HL-60 (cell line): ENCODE measurements around the gene OXCT1.

Source experiments
- DNase-seq, 2 experiments: peaks; one replicate each; pipeline ENCODE4 v3.0.0-alpha.2; 2010 to 2020; ENCODE audit warnings: low read depth in 1 of 2, low spot score in 1 of 2
- H3K27ac ChIP-seq: fragments of 250-450 bp; sonication (Bioruptor Pico); replicated peaks from 2 replicates; pipeline ENCODE4 v1.5.1; 2020; ENCODE audit warnings: mild to moderate bottlenecking, moderate library complexity
- H3K27me3 ChIP-seq: fragments of 250-450 bp; sonication (Bioruptor Pico); 2 replicates; pipeline ENCODE4 v1.5.1; 2021; ENCODE audit warnings: mild to moderate bottlenecking, moderate library complexity; ENCODE audit not compliant: insufficient read depth, poor library complexity, severe bottlenecking
- H3K4me3 ChIP-seq: replicated peaks from 2 replicates; pipeline ENCODE4 v1.5.1; 2011; ENCODE audit warnings: mild to moderate bottlenecking, control low read depth, low read length; ENCODE audit not compliant: insufficient read depth
- GABPA ChIP-seq: IDR thresholded peaks from 2 replicates; pipeline ENCODE4 v1.6.1; 2012; ENCODE audit warnings: low read depth
- POLR2AphosphoS5 ChIP-seq: IDR thresholded peaks from 2 replicates; pipeline ENCODE4 v1.6.1; 2012; ENCODE audit warnings: low read depth
- SPI1 ChIP-seq: IDR thresholded peaks from 2 replicates; pipeline ENCODE4 v1.6.1; 2012; ENCODE audit warnings: low read depth, mild to moderate bottlenecking, borderline replicate concordance
- TF ChIP-seq, protein P1 (sequence below): IDR thresholded peaks from one replicate; pipeline ENCODE4 v1.5.1; 2011; ENCODE audit warnings: low read length, control low read depth, inconsistent platforms; ENCODE audit not compliant: insufficient read depth
- TF ChIP-seq, protein P2 (sequence below): IDR thresholded peaks from 2 replicates; pipeline ENCODE4 v1.6.1; 2012; ENCODE audit warnings: low read depth; ENCODE audit not compliant: insufficient replicate concordance

Gene OXCT1

DNA sequence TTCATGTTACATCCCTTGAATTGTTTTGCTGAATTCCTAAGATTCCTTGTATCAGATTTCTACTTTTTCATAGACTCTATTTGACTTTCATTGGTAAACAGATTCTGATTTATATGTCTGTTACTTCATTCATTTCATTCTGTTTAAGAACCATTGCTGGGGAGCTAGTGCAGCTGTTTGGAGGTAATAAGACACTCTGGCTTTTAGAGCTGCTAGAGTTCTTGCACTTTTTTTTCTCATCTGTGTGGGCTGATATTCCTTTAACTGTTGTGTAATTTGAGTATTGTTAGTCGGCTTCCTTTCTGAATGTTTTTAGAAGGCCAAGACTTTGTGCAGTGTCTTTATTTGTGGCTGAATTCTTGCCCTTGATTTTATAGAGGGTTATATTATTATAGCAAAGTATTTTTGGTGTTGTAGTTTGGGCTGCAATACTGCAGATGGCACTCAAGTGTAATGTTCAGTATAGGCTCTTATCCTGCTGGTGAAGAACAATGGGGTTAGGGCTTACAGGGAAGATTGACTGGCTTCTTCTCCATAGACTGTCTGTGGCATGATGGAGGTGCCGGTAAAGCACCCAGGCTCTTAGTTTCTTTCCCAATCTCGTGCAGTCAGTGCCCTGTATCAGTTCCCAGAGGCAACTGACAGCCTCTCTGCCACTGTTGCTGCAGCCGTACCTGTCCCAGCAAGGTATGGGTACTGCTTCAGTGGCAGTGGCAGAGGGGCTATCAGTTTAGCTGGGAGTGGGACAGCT, 162.2 kb downstream of the OXCT1 start:
- DNase-seq: peak in 1 of 2 experiments; percentile 12
- no peak for TF ChIP-seq POLR2AphosphoS5
- TF ChIP-seq GABPA: no peak
- TF ChIP-seq, protein P1, sequence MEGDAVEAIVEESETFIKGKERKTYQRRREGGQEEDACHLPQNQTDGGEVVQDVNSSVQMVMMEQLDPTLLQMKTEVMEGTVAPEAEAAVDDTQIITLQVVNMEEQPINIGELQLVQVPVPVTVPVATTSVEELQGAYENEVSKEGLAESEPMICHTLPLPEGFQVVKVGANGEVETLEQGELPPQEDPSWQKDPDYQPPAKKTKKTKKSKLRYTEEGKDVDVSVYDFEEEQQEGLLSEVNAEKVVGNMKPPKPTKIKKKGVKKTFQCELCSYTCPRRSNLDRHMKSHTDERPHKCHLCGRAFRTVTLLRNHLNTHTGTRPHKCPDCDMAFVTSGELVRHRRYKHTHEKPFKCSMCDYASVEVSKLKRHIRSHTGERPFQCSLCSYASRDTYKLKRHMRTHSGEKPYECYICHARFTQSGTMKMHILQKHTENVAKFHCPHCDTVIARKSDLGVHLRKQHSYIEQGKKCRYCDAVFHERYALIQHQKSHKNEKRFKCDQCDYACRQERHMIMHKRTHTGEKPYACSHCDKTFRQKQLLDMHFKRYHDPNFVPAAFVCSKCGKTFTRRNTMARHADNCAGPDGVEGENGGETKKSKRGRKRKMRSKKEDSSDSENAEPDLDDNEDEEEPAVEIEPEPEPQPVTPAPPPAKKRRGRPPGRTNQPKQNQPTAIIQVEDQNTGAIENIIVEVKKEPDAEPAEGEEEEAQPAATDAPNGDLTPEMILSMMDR: no peak
- TF ChIP-seq, protein P2, sequence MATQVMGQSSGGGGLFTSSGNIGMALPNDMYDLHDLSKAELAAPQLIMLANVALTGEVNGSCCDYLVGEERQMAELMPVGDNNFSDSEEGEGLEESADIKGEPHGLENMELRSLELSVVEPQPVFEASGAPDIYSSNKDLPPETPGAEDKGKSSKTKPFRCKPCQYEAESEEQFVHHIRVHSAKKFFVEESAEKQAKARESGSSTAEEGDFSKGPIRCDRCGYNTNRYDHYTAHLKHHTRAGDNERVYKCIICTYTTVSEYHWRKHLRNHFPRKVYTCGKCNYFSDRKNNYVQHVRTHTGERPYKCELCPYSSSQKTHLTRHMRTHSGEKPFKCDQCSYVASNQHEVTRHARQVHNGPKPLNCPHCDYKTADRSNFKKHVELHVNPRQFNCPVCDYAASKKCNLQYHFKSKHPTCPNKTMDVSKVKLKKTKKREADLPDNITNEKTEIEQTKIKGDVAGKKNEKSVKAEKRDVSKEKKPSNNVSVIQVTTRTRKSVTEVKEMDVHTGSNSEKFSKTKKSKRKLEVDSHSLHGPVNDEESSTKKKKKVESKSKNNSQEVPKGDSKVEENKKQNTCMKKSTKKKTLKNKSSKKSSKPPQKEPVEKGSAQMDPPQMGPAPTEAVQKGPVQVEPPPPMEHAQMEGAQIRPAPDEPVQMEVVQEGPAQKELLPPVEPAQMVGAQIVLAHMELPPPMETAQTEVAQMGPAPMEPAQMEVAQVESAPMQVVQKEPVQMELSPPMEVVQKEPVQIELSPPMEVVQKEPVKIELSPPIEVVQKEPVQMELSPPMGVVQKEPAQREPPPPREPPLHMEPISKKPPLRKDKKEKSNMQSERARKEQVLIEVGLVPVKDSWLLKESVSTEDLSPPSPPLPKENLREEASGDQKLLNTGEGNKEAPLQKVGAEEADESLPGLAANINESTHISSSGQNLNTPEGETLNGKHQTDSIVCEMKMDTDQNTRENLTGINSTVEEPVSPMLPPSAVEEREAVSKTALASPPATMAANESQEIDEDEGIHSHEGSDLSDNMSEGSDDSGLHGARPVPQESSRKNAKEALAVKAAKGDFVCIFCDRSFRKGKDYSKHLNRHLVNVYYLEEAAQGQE: no peak
- TF ChIP-seq SPI1: no peak
- Histone ChIP-seq H3K27ac (no peak overlapping the region), H3K27me3 (no peaks in the 10 kb centered on the region), H3K4me3 (no peak overlapping the region)

DNA sequence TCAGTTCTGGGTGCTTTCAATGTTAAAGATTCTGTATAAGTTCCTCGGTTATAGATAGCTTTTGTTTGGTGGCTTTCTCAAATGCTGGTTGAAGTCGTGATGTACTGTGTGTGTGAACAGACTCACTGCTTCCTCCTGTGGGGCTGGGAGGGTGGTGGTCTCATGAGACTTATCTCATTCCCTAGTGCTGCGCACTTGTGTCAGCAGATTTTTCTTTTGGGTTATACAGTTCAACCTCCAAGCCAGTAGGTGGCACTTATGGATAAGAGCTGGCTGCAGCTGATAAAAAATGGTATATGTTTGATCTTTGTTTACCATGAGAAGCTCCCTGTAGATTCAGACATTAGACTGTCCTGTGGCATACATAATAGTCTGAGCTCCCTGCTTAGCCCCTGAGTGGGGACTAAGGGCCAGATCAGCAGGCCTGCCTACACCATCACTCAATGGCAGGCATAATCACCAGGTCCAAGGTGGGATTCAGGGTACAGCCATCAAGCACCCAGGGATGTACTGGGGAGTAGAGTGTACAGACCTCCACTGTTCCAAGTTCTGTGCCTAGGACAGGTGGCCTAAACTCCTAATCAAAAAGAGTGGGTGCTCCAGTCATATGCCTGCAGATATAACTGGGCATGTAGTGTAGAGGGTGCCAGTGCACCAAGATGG, 174.2 kb downstream of the OXCT1 start:
- Histone ChIP-seq H3K27ac (no peak overlapping the region), H3K27me3 (no peaks in the 10 kb centered on the region), H3K4me3 (no peak overlapping the region)
- TF ChIP-seq, protein P2: no peak
- TF ChIP-seq, protein P1: no peak
- DNase-seq: no peak

DNA sequence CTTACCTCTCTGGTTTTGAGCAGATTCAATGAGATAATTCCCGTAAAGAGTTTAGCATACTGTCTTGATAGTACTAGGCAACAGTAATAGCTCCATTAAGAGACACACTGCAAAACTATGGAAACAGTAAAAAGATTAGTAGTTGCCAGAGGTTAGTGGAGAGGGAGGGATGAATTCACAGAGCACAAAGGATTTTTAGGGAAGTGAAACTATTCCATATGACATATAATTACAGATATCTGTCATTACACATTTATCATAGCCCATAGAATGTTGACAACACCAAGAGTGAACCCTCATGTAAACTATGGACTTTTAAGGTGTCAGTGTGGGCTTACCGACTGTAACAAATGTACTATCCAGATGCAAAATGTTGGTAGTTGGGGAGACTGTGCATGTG, 183.5 kb downstream of the OXCT1 start:
- no peak overlapping the region for H3K4me3 ChIP-seq
- H3K27ac ChIP-seq: no peak overlapping the region
- TF ChIP-seq, protein P1: no peak
- TF ChIP-seq GABPA (no peak), SPI1 (no peak), POLR2AphosphoS5 (no peak)
- TF ChIP-seq, protein P2: no peak
- no peak for DNase-seq
- no peaks in the 10 kb centered on the region for H3K27me3 ChIP-seq
